ENCODE results near the gene ABLIM3.

GRCh38 chr5:149240354-149240998, 99.2 kb downstream of the ABLIM3 start:
- no peak for TF ChIP-seq EZH2 (IDR thresholded peaks at IDR 0.05)
- TF ChIP-seq CTCF (IDR thresholded peaks at IDR 0.05): no peak
